OCI-LY1 (cell line): Measurements from ENCODE around the gene ZNF556.

Experiments used
- EZH2 ChIP-seq: fragments of 200-600 bp; sonication (generic), shearing (Covaris generic); IDR thresholded peaks from 2 replicates; pipeline ENCODE4 v1.8.0; 2017; ENCODE audit warnings: borderline replicate concordance, mixed run types, mild to moderate bottlenecking, antibody characterized with exemption, low read length, moderate library complexity, mixed read lengths
- TF ChIP-seq, protein P1 (sequence below): fragments of 200-600 bp; sonication (generic), shearing (Covaris generic); IDR thresholded peaks from 2 replicates; pipeline ENCODE4 v1.5.1; 2017; ENCODE audit warnings: mild to moderate bottlenecking, antibody characterized with exemption, low read length, moderate library complexity, mixed read lengths

DNA sequence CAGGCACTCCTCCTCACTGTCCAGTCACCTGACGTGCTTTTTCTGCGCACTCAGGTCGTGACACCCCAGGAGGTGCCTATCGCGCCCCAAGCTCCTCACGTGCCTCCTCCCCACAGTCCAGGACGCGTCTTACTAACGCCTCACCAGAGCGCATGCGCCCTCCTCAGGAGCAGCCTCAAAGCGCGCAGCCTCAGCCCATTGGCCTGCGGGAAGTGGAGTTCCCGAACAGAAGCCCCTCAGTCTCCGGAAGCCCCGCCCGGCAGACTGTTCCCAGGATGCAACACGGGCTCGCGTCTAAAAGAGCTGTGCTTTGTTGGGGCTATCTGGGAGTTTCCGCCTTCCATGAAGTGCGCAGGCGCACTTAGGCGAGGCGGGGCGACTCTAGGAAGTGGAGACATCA, 8.3 kb upstream of the ZNF556 start:
- TF ChIP-seq, protein P1, sequence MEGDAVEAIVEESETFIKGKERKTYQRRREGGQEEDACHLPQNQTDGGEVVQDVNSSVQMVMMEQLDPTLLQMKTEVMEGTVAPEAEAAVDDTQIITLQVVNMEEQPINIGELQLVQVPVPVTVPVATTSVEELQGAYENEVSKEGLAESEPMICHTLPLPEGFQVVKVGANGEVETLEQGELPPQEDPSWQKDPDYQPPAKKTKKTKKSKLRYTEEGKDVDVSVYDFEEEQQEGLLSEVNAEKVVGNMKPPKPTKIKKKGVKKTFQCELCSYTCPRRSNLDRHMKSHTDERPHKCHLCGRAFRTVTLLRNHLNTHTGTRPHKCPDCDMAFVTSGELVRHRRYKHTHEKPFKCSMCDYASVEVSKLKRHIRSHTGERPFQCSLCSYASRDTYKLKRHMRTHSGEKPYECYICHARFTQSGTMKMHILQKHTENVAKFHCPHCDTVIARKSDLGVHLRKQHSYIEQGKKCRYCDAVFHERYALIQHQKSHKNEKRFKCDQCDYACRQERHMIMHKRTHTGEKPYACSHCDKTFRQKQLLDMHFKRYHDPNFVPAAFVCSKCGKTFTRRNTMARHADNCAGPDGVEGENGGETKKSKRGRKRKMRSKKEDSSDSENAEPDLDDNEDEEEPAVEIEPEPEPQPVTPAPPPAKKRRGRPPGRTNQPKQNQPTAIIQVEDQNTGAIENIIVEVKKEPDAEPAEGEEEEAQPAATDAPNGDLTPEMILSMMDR = no peak
- TF ChIP-seq EZH2 = no peak
